Measurements from ENCODE around the gene SLC29A4.
"Not testable (repeated sequence)": the region's sequence is repeated elsewhere in the genome, so short reads cannot be mapped to it uniquely, and the experiment has no call there.

GRCh38 chr7:5281598-5282500 is 894 bp upstream of the SLC29A4 start:
- TF ChIP-seq, protein P1, sequence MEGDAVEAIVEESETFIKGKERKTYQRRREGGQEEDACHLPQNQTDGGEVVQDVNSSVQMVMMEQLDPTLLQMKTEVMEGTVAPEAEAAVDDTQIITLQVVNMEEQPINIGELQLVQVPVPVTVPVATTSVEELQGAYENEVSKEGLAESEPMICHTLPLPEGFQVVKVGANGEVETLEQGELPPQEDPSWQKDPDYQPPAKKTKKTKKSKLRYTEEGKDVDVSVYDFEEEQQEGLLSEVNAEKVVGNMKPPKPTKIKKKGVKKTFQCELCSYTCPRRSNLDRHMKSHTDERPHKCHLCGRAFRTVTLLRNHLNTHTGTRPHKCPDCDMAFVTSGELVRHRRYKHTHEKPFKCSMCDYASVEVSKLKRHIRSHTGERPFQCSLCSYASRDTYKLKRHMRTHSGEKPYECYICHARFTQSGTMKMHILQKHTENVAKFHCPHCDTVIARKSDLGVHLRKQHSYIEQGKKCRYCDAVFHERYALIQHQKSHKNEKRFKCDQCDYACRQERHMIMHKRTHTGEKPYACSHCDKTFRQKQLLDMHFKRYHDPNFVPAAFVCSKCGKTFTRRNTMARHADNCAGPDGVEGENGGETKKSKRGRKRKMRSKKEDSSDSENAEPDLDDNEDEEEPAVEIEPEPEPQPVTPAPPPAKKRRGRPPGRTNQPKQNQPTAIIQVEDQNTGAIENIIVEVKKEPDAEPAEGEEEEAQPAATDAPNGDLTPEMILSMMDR (IDR thresholded peaks at IDR 0.05): not testable (repeated sequence)
- TF ChIP-seq EP300, POLR2A, POLR2AphosphoS5 (IDR thresholded peaks at IDR 0.05): not testable (repeated sequence)
